Type B pancreatic cell (in vitro differentiated cells): ENCODE results near the gene GPNMB. TPM values are rescaled to one million over a fixed set of nuclear protein-coding genes. Genes with fewer than 3 reads are reported as not detected.

ENCODE experiments used
- DNase-seq: peaks from one replicate; pipeline ENCODE4 v3.0.0; 2021; ENCODE audit warnings: mixed read lengths; ENCODE audit not compliant: unreplicated experiment; ENCODE audit errors: extremely low spot score
- H3K27ac Mint-ChIP-seq: 2 replicates; pipeline ENCODE4 v1.8.0; 2021; ENCODE audit warnings: mild to moderate bottlenecking, mixed read lengths
- H3K27me3 Mint-ChIP-seq: 2 replicates; pipeline ENCODE4 v1.8.0; 2021; ENCODE audit warnings: mixed read lengths
- H3K36me3 Mint-ChIP-seq: 2 replicates; pipeline ENCODE4 v1.8.0; 2021; ENCODE audit warnings: mixed read lengths
- H3K4me1 Mint-ChIP-seq: one replicate; pipeline ENCODE4 v1.8.0; 2021; ENCODE audit warnings: mixed read lengths; ENCODE audit not compliant: unreplicated experiment
- H3K4me3 Mint-ChIP-seq: 2 replicates; pipeline ENCODE4 v1.8.0; 2021; ENCODE audit warnings: mild to moderate bottlenecking, mixed read lengths
- H3K9me3 Mint-ChIP-seq: 2 replicates; pipeline ENCODE4 v1.8.0; 2021; ENCODE audit warnings: mixed read lengths
- CTCF ChIP-seq: fragments of 200-600 bp; sonication (generic); conservative IDR thresholded peaks from 2 replicates; pipeline ENCODE4 v1.5.0; 2021; ENCODE audit warnings: antibody characterized with exemption, mild to moderate bottlenecking
- total RNA-seq: library from RNA; stranded (reverse); gene quantifications from 2 replicates; pipeline ENCODE4 v1.2.1, GENCODE V29; 2021; ENCODE audit warnings: low replicate concordance

GPNMB gene
- total RNA-seq, 1 donor from 2014 or later = 13.3 TPM

GRCh38 chr7:23207021-23207420, 39.6 kb upstream of the GPNMB start:
- peak overlapping the region; percentile 20 for H3K27ac Mint-ChIP-seq
- peaks cover 7% of the 10 kb centered on the region for H3K4me1 Mint-ChIP-seq
- no peaks in the 10 kb centered on the region for H3K9me3 Mint-ChIP-seq
- no peak for DNase-seq
- TF ChIP-seq CTCF = no peak
- peaks cover 5% of the 10 kb centered on the region for H3K27me3 Mint-ChIP-seq
- peaks cover 10% of the 10 kb centered on the region for H3K36me3 Mint-ChIP-seq
- H3K4me3 Mint-ChIP-seq = peak overlapping the region; percentile 29

GRCh38 chr7:23207884-23208283, 38.7 kb upstream of the GPNMB start:
- Mint-ChIP-seq H3K4me3 (no peak overlapping the region), H3K27me3 (peaks cover 5% of the 10 kb centered on the region), H3K27ac (no peak overlapping the region), H3K36me3 (peaks cover 10% of the 10 kb centered on the region), H3K4me1 (peaks cover 16% of the 10 kb centered on the region), H3K9me3 (no peaks in the 10 kb centered on the region)
- no peak for DNase-seq
- TF ChIP-seq CTCF = no peak

- H3K4me1 Mint-ChIP-seq = peaks cover 16% of the 10 kb centered on the region
- H3K36me3 Mint-ChIP-seq = peaks cover 7% of the 10 kb centered on the region
- TF ChIP-seq CTCF = no peak
- no peak for DNase-seq
- no peaks in the 10 kb centered on the region for H3K9me3 Mint-ChIP-seq
- H3K27ac Mint-ChIP-seq = no peak overlapping the region
- H3K27me3 Mint-ChIP-seq = peaks cover 5% of the 10 kb centered on the region
- no peak overlapping the region for H3K4me3 Mint-ChIP-seq
Measured at GRCh38 chr7:23208316-23208715, 38.3 kb upstream of the GPNMB start.

GRCh38 chr7:23210506-23210905, 36.1 kb upstream of the GPNMB start:
- Mint-ChIP-seq H3K27ac (no peak overlapping the region), H3K4me1 (peaks cover 20% of the 10 kb centered on the region), H3K9me3 (no peaks in the 10 kb centered on the region), H3K36me3 (peaks cover 1% of the 10 kb centered on the region), H3K27me3 (peaks cover 5% of the 10 kb centered on the region), H3K4me3 (no peak overlapping the region)
- no peak for DNase-seq
- TF ChIP-seq CTCF = no peak

GRCh38 chr7:23211589-23211988, 35.0 kb upstream of the GPNMB start:
- peaks cover 5% of the 10 kb centered on the region for H3K27me3 Mint-ChIP-seq
- peak overlapping the region; percentile 67 for H3K4me3 Mint-ChIP-seq
- H3K27ac Mint-ChIP-seq = peak overlapping the region; percentile 81
- no peaks in the 10 kb centered on the region for H3K9me3 Mint-ChIP-seq
- H3K4me1 Mint-ChIP-seq = peaks cover 20% of the 10 kb centered on the region
- DNase-seq = no peak
- no peak for TF ChIP-seq CTCF
- H3K36me3 Mint-ChIP-seq = no peaks in the 10 kb centered on the region

GRCh38 chr7:23212395-23212794, 34.2 kb upstream of the GPNMB start:
- Mint-ChIP-seq H3K27ac (peak overlapping the region; percentile 81), H3K4me1 (peaks cover 20% of the 10 kb centered on the region), H3K27me3 (peaks cover under 1% of the 10 kb centered on the region), H3K36me3 (no peaks in the 10 kb centered on the region), H3K9me3 (no peaks in the 10 kb centered on the region), H3K4me3 (peak overlapping the region; percentile 30)
- no peak for TF ChIP-seq CTCF
- DNase-seq = no peak
